ENCODE results near the gene SEL1L3.

The SEL1L3 gene

DNA sequence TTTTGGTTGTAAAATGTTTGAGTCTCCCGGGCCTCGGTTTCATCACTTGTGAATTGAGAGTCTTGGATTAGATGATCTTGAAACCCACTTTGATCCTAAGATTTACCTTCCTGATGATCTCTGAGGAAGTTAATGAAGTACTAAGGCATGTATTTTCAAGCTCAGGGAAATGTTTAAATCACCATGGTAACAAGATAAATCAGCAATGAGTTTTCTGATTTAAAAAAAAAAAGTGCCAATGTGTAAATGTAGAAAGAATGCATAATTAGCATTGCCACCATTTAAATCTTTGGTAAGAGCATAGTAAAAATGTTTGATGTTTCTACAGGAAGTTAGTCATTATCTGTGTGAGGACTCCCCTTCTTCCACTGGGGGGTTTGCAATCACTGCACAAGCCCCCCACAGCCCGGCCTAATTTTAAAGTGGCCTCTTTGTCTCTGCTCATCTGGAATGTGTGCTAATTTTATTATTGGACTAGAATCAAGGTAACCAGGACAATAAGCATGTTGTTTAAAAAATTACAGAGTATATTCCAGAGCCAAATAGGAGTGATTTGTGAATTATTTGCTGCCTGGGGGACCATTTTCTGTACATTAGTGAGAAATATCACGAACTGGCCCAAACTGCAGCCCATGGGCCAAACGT is 113.5 kb downstream of the SEL1L3 start:
- DNase-seq (ENCODE audit: low read depth in 2 of 2): no peak

DNA sequence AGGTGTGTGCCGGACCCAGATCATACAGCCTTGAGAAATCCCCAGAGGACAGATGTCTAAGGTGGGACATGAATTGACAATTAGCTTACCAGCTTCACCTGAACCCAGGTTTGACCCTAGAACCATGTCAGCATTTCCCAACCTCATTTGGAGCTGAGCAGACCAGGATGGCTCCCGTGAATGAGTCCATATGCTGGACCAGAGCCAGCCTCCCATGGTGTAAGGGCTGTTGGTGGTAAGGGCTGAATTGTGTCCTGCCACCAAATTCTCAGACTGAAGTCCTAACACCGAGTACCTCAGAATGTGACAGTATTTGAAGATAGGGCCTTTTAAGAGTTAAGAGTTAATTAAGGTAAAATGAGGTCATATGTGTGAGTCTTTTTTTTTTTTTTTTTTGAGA is 118.8 kb downstream of the SEL1L3 start:
- no peak for DNase-seq (ENCODE audit: low read depth in 2 of 2)

DNA sequence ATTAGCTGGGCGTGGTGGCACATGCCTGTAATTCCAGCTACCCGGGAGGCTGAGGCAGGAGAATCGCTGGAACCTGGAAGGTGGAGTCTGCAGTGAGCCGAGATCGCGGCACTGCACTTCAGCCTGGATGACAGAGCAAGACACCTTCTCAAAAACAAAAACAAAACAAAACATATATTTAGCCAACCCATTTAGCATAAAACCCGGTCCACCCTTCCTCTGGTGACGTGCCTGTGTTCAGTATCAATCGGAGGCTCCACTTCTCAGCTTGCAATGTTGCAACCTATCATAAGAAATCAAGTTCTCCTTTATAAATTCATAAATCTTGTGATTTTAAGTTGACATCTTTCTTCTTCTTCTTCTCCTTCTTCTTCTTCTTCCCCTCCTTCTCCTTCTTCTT is 133.2 kb downstream of the SEL1L3 start:
- DNase-seq (ENCODE audit: low read depth in 2 of 2): no peak

DNA sequence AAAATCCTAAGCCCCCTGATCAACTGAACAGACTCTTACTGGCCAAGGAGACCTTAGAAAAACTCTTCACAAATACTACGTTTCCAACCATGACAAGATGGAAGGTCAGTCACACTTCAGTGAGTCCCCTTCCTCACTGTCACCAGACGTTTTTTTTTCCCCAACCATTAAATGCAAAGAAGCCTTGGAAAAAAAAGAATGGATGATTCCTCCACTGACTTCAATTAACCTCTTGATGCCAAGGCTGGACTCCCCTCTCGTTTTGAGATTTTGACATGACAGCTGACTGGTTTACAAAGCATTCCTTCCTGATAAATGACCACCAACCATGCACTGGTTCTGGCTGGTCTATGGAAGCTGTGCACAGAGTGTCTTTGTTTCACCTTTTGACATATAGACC is 133.9 kb downstream of the SEL1L3 start:
- DNase-seq (ENCODE audit: low read depth in 2 of 2): no peak

DNA sequence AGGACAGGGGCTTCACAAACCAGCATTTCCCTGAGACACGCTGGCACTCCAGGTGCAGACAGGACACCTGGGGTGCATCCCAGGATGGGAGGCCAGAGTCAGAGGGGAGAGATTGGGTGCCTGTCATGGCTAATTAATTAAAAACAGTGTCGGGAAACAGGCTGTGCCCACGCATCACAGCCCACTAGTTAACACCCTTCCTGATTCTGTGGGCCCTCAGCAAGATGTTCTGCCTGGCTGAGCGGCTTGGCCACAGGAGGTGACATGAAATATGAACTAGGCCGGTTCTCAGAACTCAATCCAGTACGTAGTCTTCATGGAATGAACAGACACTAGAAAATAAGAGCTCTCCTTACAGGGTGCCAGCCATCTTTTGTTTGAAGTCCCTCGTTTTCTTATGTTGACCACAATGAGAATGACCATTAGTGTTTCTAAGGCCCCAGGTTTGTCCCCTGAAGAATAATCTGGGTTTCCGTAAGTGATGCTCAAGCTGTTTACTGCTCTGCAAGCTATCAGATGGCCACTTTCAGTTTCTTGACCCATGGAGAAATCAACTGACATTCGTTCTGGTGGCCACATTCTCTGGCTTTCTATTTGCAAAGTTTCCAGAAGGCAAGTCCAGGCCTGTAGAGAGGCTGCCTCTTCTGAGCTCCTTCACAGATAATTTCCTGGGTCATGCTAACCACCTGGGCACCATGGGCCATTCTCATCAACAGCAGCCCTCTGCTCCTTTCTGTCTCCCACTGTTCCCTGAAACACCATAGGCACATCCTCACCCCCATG is 134.9 kb downstream of the SEL1L3 start:
- no peak for DNase-seq (ENCODE audit: low read depth in 2 of 2)

DNA sequence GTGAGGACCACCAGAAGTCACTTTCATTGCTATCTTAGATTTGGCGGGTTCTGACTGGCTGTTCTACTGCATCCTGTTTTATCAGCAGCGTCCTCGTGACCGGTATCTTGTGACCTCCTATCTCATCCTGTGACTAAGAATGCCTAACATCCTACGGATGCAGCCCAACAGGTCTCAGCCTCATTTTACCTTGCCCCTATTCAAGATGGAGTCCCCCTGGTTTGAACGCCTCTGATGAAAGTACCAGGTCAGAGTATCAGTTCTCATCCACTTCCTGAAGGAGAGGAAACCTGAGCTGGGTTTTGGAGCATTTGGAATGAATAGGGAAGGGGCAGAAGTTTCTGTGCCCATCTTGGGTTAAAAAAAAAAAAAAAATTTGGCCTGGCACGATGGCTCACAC is 136.9 kb downstream of the SEL1L3 start:
- no peak for DNase-seq (ENCODE audit: low read depth in 2 of 2)

DNA sequence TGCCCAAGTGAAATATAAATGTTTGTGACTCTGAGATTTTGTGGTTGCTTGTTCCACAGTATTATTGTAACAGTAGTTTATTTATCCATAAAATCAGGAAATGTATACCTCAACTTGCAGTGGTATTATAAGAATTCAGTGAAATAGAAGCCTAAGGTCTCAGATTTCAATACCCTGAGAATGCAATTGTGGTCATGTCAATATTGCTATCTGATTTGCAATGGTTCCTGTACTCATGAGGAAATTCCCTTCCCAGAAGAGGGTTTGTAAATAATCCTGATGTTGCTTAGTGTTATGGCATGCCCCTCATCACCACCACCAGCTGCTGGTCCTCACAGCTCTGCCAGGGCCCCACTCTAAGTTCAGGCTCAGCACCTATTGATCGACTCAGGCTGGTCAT is 139.4 kb downstream of the SEL1L3 start:
- DNase-seq (ENCODE audit: low read depth in 2 of 2): no peak

DNA sequence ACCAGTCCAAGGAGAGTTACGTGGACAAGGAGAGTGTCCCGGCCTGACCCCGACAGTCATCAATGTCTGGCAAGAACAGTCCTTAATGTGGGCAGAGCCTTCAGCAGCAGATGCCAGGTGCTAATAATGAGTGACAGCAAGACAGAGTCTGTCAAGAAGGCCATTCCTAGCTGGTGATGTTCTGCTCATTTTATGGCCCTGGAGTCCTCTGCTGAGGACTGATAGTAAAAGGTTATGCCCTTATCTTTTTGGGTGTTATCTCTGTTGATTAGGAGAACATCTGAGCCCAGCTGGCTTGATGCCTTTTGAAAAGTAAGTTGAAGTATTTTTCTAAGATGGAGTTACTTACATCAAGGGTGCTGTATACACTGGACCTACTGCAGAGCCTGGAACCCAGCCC is 139.8 kb downstream of the SEL1L3 start:
- no peak for DNase-seq (ENCODE audit: low read depth in 2 of 2)

DNA sequence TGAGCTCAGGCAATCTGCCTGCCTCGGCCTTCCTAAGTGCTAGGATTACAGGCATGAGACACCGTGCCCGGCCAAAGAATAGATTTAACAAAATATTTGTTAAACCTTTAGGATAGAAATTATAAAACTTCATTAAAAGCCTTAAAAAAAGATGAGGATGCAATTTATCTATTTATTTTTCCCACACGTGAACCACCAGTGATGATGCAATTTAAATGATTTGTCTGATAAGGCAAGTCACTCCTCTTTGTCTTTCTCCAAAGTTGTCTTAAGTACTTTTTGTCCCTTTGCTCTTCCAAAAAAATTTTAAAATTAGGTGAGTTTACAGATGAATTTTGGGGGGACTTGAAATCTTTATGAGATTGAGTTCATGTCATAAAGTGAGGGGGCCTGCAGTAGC is 149.0 kb downstream of the SEL1L3 start:
- no peak for DNase-seq (ENCODE audit: low read depth in 2 of 2)

DNA sequence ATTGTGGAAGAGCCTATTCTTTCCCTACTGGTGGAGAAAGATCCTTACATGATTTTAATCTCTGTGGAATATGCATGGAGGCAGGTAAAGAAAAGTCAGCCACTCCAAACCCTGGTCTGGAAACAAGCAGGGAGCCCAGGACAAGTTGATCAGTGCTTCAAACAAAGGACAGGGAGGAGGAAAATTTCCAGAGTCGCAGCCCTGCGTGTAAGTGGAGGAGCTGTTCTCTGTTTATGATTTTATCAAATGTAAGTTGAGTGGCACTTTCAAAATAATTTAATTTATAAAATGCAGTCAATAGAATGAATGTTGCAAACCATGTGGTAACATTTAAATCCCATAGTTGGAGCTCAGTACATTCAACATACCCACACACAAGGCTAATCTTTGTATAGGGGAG is 150.2 kb downstream of the SEL1L3 start:
- DNase-seq (ENCODE audit: low read depth in 2 of 2): no peak

DNA sequence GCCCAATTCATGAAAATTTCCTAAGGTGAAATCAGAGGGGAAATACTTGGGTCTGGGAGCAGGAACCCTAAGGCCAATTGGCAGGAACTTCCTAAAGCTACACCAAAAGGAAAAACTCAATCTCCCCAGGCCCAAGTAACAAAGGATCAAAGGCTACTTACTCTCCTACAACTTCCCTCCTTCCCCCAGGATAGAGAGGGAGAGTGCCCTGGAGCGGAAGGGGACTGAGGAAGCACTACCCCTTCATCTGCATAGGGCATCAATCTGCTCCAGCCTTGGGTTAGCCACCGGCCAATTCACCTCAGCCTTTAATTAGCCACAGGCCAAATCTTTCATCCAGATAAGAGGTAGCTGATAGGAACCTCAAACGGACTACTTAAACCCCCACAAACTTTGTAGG is 152.2 kb downstream of the SEL1L3 start:
- no peak for DNase-seq (ENCODE audit: low read depth in 2 of 2)

DNA sequence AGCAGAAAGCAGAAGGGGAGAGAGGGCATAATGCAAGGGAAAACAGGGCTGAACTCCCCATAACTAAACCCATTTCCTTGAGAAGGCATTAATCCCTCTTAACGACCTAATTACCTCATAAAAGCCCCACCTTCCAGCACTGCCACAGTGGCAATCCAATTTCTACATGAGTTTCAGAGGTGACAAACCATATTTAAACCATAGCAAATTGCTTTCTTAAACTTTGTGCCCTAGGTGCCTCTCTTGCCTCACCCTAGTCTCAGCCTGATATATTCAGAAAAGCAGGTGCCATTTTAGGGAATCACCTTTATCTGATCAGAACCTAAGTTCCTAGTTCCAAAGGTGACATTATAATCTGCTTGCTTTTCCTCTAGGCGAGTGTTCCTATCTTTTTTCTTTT is 158.3 kb downstream of the SEL1L3 start:
- no peak for DNase-seq (ENCODE audit: low read depth in 2 of 2)

DNA sequence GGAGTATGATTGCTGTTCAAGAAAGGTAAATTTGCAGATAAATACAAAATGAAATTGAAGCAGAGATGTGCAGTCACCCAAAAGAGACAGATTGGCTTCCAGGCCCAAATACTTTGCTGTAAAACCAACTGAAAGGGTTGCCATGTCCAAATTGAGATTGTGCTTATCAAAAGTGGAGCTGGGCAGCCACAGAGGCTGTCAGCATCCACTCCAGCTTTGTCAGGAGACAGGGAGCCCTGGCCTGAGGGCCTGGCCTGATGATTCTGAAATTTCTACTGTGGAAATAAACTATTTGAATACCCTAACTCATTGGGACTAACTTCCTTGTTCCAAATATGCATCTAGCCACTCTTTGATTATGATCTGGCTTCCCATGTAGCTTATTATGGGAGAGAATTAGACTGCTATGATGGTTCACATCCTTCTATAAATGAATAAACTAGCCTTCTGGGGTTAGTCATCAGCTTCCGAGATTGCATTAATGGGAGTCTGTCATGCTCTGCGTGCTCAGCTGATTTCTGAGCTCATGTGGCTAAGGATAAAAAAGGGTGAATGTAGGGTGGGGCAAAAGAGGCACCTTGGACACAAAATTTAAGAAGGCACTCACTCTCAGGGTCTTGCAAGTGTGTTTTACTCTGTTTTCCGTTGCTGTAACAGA is 158.9 kb downstream of the SEL1L3 start:
- DNase-seq (ENCODE audit: low read depth in 2 of 2): no peak

DNA sequence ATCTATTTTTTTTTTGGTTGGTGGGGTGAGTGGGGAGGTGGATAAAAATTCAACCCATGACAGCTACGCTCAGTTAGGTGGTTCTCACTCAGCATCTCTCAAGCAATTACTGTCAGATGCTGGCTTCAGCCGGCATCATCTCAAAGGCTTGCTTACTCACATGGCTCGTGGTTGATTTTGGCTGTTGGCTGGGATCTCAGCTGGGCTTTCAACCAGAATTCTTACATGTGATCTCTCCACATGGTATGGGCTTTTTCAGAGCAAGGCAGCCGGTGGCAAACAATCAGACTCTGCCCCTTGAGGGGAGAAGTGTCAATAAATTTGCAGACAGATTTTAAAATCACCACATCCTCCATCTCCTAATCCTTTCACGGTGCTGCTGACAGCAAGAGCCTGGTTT is 159.9 kb downstream of the SEL1L3 start:
- DNase-seq (ENCODE audit: low read depth in 2 of 2): no peak

DNA sequence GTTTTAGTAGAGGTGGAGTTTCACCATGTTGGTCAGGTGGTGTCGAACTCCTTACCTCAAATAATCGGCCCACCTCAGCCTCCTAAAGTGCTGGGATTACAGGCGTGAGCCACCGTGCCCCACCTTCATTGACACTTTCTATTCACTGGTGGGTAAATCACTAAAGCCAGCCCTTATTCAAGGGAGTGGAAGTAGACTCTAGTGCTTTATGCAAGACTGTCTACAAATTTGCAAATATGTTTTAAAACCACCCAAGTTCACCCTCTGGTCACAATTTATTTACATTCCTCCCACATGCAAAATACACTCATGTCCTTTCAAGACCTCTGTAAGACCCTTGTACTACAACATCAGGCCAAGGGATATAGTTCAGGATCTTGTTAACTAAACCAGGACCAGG is 162.1 kb downstream of the SEL1L3 start:
- DNase-seq (ENCODE audit: low read depth in 2 of 2): no peak

DNA sequence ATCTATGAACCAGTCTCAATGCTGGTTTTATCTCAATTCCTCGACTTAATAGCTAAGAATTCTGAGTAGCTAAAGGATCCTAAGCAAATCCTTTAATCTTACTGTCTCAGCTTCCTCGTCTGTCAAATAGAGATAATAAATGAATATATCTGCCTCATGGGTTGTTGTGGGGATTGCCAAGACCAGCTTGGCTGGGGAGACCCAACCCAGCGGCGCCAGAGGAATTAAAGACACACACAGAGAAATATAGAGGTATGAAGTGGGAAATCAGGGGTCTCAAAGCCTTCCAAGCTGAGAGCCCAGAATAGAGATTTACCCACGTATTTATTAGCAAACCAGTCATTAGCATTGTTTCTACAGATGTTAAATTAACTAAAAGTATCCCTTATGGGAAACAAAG is 165.3 kb downstream of the SEL1L3 start:
- DNase-seq (ENCODE audit: low read depth in 2 of 2): no peak

Data from stimulated activated CD4-positive, alpha-beta T cell treated with anti-CD3 and anti-CD28 coated beads, Interleukin-12 subunit alpha, Interleukin-12 subunit beta, amount 100 ng/mL, for 24 hours (primary cell).